Lower leg skin (tissue), 4 donors: ENCODE results near the gene RRAD. TPM values are rescaled to one million over a fixed set of nuclear protein-coding genes. Genes with fewer than 3 reads are reported as not detected.
"Not testable (repeated sequence)": the region's sequence is repeated elsewhere in the genome, so short reads cannot be mapped to it uniquely, and the experiment has no call there.

Experiments
- DNase-seq, 2 donors: peaks; one replicate each; pipeline ENCODE4 v3.0.0-alpha.2; 2019; ENCODE audit warnings: low spot score in 2 of 2
- H3K4me3 ChIP-seq: fragments of 200-600 bp; sonication (generic); 2 replicates; pipeline ENCODE4 v1.5.1; 2017; ENCODE audit warnings: mild to moderate bottlenecking, low read depth; ENCODE audit not compliant: poor library complexity, severe bottlenecking
- POLR2A ChIP-seq, 2 donors: fragments of 450-650 bp; IDR thresholded peaks; one replicate each; pipeline ENCODE4 v1.6.1; 2016 to 2017; ENCODE audit warnings: antibody characterized with exemption in 2 of 2, mild to moderate bottlenecking in 1 of 2, moderate library complexity in 1 of 2
- WGBS, 2 donors: methylation state at CpG; one replicate each; pipeline ENCODE4 v1.1.5; 2018; 5-methylcytosine and 5-hydroxymethylcytosine counted together
- intact Hi-C: fragments of 100-400 bp; cut with DNase I; formaldehyde crosslinking; loops from one replicate; pipeline ENCODE4 v1.15.0; 2023; ENCODE audit warnings: low total_unique reads
- total RNA-seq, 4 donors: library from RNA; depleted of rRNA; stranded (reverse); fragments of >200 nt; gene quantifications; one replicate each; pipeline ENCODE4 v1.1.0, GENCODE V29; 2016
- TF ChIP-seq, protein P1 (sequence below), 3 donors: fragments of 450-650 bp; IDR thresholded peaks; one replicate each; pipeline ENCODE4 v1.5.1; 2016; ENCODE audit warnings: antibody characterized with exemption in 3 of 3, mild to moderate bottlenecking in 3 of 3, moderate library complexity in 2 of 3

RRAD gene
- total RNA-seq, 4 donors from 2014 or later = 5.9 to 34.3 (median 17.4) TPM

DNA sequence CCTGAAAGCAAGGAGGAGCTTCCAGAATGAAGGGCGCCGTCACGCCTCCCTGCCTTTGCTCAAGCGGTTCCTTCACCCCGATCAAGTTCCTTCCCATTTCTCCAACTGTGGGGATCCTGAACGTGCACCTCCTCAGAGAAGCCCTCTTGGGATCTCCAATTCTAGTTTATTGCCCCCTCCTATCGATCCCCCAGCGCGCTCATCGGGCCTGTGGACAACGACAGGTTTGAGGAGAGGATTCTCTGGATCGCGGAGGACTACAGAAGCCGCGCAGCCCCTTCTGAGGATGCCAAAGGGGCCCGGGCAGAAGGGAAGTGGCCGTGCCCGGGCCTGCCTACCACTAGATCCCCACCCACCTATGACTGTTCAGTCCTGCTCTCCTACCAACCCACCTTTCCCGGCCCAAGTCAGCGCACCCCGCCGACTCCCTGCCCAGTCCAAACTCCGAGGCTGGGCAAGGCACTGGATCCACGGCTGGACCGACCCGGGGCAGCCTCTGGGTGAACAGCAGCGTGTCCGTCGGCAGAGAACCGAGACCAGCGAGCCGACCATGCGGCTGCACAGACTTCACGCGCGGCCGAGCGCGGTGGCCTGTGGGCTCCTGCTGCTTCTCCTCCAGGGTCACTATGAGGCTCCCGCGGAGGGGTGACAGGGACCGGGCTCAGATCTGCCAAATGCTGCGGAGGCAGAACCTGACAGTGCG lies 22.9 kb upstream of the RRAD start:
- WGBS, 2 donors = 1% methylated on average over 24 to 44 of the region's 44 CpGs
- DNase-seq = no peak
- TF ChIP-seq, protein P1, sequence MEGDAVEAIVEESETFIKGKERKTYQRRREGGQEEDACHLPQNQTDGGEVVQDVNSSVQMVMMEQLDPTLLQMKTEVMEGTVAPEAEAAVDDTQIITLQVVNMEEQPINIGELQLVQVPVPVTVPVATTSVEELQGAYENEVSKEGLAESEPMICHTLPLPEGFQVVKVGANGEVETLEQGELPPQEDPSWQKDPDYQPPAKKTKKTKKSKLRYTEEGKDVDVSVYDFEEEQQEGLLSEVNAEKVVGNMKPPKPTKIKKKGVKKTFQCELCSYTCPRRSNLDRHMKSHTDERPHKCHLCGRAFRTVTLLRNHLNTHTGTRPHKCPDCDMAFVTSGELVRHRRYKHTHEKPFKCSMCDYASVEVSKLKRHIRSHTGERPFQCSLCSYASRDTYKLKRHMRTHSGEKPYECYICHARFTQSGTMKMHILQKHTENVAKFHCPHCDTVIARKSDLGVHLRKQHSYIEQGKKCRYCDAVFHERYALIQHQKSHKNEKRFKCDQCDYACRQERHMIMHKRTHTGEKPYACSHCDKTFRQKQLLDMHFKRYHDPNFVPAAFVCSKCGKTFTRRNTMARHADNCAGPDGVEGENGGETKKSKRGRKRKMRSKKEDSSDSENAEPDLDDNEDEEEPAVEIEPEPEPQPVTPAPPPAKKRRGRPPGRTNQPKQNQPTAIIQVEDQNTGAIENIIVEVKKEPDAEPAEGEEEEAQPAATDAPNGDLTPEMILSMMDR (IDR thresholded peaks at IDR 0.05) = no peak
- TF ChIP-seq POLR2A (IDR thresholded peaks at IDR 0.05) = no peak
- peak overlapping the region; percentile 10 for H3K4me3 ChIP-seq
- intact Hi-C loops = no loop called here

DNA sequence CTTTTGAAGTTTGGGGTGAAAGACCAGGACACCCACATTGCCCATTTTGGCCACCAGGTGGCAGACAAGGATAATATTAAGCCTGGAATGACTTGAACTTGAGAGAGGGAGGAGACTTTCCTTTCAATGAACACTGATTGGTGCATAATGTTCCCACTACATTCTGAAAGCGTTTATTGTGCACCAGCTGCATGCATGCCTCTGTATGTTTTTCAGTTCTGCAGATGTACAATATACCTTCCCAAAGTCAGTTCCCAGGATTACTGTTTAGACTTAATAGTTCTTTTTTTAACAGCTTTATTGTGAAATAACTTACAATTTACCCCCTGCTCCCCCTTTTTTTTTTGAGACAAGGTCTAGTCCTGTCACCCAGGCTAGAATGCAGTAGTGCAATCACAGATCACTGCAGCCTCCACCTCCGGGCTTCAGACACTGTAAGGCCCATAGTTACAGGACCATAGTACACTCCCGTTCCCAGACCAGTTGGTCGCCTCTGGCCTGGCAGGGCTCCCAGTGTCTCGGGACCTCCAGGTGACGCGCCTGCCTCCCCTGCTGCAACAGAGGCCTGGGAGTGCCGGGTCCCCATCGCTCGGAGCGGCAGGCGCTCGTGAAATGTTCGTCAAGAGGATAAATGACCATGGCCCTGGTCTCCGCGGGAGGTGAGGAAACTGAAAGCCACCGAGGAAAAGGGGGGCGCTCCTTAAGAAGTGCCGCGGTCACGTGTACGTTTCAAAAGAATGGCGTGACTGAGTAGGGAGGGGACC lies 22.1 kb upstream of the RRAD start:
- intact Hi-C loops = no loop called here
- 0 to 1% methylated on average over 23 of the region's 23 CpGs for WGBS, 2 donors
- H3K4me3 ChIP-seq = peak overlapping the region; percentile 38
- TF ChIP-seq POLR2A (IDR thresholded peaks at IDR 0.05) = no peak
- TF ChIP-seq, protein P1 (IDR thresholded peaks at IDR 0.05) = peak; percentile 53 to 83 (median 66)
- peak; percentile 79 to 95 for DNase-seq

DNA sequence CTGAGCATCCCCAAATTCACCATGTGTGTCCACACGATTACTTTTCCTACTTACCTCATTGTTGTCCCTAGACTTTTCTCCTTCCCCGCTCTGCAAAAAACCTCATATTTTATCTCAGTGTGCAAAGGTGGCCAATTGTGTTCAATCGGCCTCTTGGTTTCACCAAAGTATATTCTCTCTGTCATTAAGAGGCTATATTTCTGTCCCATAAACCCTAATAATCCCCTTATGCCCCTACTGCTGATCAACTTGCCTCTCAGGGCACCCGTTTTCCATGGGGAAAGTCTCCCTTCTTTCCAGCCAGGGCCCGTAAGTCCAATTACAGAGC lies 21.6 kb upstream of the RRAD start:
- WGBS, 2 donors = 26 to 30% methylated on average over 5 of the region's 5 CpGs
- intact Hi-C loops = no loop called here
- TF ChIP-seq, protein P1 (IDR thresholded peaks at IDR 0.05) = no peak
- TF ChIP-seq POLR2A (IDR thresholded peaks at IDR 0.05) = no peak

DNA sequence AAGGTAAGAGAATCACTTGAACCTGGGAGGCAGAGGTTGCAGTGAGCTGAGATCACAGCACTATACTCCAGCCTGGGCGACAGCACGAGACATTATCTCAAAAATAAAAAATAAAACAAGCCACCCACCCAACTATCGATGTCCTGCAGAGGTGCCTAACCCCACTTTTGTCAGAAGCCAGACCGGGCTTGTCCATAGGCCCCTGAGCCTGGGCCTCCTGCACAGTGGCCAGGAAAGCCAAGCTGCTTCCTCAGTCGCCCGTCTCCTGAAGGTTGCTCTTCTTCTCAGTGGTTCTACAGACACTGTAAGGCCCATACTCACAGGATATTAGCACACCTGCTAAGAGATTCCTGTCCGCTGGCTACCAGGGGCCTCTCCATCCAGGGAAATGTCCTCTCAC lies 21.2 kb upstream of the RRAD start:
- 75 to 80% methylated on average over 7 of the region's 7 CpGs for WGBS, 2 donors
- no peak overlapping the region for H3K4me3 ChIP-seq
- DNase-seq = no peak
- no peak for TF ChIP-seq POLR2A (IDR thresholded peaks at IDR 0.05)
- TF ChIP-seq, protein P1 (IDR thresholded peaks at IDR 0.05) = no peak
- intact Hi-C loops = no loop called here

More for the DNA sequence above, 21.6 kb upstream of the RRAD start:
- DNase-seq = no peak
- H3K4me3 ChIP-seq = no peak overlapping the region

DNA sequence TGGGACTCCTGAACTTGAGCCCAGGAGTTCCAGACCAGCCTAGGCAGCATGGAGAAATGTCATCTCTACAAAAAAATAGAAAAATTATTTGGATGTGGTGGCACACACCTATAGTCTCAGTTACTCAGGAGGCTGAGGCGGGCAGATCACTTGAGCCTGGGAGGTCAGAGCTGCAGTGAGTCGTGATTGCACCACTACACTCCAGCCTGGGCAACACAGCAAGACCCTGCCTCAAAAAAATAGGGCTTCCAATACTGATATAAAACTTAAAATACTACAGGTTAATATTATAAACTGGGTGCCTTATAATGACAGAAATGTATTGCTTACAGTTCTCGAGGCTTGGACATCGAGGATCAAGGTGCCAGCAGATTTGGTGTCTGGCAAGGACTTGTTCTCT lies 20.6 kb upstream of the RRAD start:
- no peak for DNase-seq
- TF ChIP-seq, protein P1 (IDR thresholded peaks at IDR 0.05) = no peak
- TF ChIP-seq POLR2A (IDR thresholded peaks at IDR 0.05) = no peak
- WGBS, 2 donors = 87 to 95% methylated on average over 4 of the region's 4 CpGs
- intact Hi-C loops = no loop called here
- H3K4me3 ChIP-seq = no peak overlapping the region

DNA sequence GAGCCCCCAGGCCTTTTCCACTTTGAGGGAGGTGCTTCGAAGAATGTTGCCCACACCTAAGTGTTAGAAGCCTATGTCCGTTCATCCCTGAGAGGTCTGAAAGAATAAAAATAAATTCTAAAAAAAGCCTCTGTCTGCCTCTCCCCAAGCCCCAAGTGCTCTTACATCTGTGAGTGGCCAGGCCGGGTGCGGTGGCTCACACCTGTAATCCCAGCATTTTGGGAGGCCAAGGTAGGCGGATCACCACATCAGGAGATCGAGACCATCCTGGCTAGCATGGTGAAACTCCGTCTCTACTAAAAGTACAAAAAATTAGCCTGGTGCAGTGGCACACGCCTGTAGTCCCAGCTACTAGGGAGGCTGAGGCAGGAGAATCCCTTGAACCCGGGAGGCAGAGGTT lies 19.6 kb upstream of the RRAD start:
- H3K4me3 ChIP-seq, DNase-seq, intact Hi-C loops: not testable (repeated sequence)
- 81 to 83% methylated on average over 9 of the region's 9 CpGs for WGBS, 2 donors
